PFSK-1 (cell line): ENCODE results near the gene KRR1.

Source experiments
- FOXP2 ChIP-seq: optimal IDR thresholded peaks from 2 replicates; pipeline ENCODE3; 2011; ENCODE audit warnings: borderline replicate concordance, control low read depth, inconsistent platforms; ENCODE audit not compliant: insufficient read depth; ENCODE audit errors: extremely low read length, extremely low read depth
- POLR2AphosphoS5 ChIP-seq: IDR thresholded peaks from 2 replicates; pipeline ENCODE4 v1.6.1; 2012; ENCODE audit warnings: low read depth, mild to moderate bottlenecking, control low read depth, low read length, moderate library complexity
- REST ChIP-seq, 2 experiments: IDR thresholded peaks; 2 replicates each; pipeline versions ENCODE4 v1.6.1 to v1.8.0; 2011 to 2012; ENCODE audit warnings: low read depth in 2 of 2, low read length in 2 of 2, control low read depth in 1 of 2, inconsistent platforms in 1 of 2, mild to moderate bottlenecking in 1 of 2, moderate library complexity in 1 of 2; ENCODE audit not compliant: insufficient read depth in 1 of 2
- SIN3A ChIP-seq: IDR thresholded peaks from 2 replicates; pipeline ENCODE4 v1.6.1; 2012; ENCODE audit warnings: mild to moderate bottlenecking, low read length, moderate library complexity, borderline replicate concordance; ENCODE audit not compliant: insufficient read depth
- TAF1 ChIP-seq: IDR thresholded peaks from 2 replicates; pipeline ENCODE4 v1.6.1; 2012; ENCODE audit warnings: low read length, control low read depth, borderline replicate concordance; ENCODE audit not compliant: insufficient read depth

Gene KRR1

GRCh38 chr12:75489187-75489586 lies 22.2 kb downstream of the KRR1 start:
- TF ChIP-seq REST (IDR thresholded peaks at IDR 0.05; ENCODE audit: insufficient read depth in 1 of 2, low read depth in 2 of 2, low read length in 2 of 2): no peak
- TF ChIP-seq SIN3A: no peak
- TF ChIP-seq TAF1: no peak
- TF ChIP-seq FOXP2: no peak
- TF ChIP-seq POLR2AphosphoS5: no peak

- TF ChIP-seq TAF1 (no peak), POLR2AphosphoS5 (no peak), SIN3A (no peak), FOXP2 (no peak), REST (IDR thresholded peaks at IDR 0.05; ENCODE audit: insufficient read depth in 1 of 2, low read depth in 2 of 2, low read length in 2 of 2) (no peak)
Observed at GRCh38 chr12:75488553-75488952, 22.9 kb downstream of the KRR1 start.

- TF ChIP-seq SIN3A (no peak), POLR2AphosphoS5 (no peak), TAF1 (no peak), REST (IDR thresholded peaks at IDR 0.05; ENCODE audit: insufficient read depth in 1 of 2, low read depth in 2 of 2, low read length in 2 of 2) (no peak), FOXP2 (no peak)
Observed at GRCh38 chr12:75487308-75487707, 24.1 kb downstream of the KRR1 start.

- no peak for TF ChIP-seq POLR2AphosphoS5
- TF ChIP-seq FOXP2: no peak
- no peak for TF ChIP-seq SIN3A
- no peak for TF ChIP-seq REST (IDR thresholded peaks at IDR 0.05; ENCODE audit: insufficient read depth in 1 of 2, low read depth in 2 of 2, low read length in 2 of 2)
- no peak for TF ChIP-seq TAF1
Observed at GRCh38 chr12:75483431-75483830, 28.0 kb downstream of the KRR1 start.

- TF ChIP-seq REST (IDR thresholded peaks at IDR 0.05; ENCODE audit: insufficient read depth in 1 of 2, low read depth in 2 of 2, low read length in 2 of 2) (no peak), TAF1 (no peak), FOXP2 (no peak), SIN3A (no peak), POLR2AphosphoS5 (no peak)
Observed at GRCh38 chr12:75482646-75483045, 28.8 kb downstream of the KRR1 start.
